Activated effector memory CD4-positive, alpha-beta T cell treated with anti-CD3 and anti-CD28 coated beads, Interleukin-2, amount 50 U/mL, for 16 hours (primary cell): ENCODE measurements around the gene NOTUM.

ENCODE experiments used
- DNase-seq: peaks from one replicate; pipeline ENCODE4 v3.0.0-alpha.2; 2020

Gene NOTUM

DNA sequence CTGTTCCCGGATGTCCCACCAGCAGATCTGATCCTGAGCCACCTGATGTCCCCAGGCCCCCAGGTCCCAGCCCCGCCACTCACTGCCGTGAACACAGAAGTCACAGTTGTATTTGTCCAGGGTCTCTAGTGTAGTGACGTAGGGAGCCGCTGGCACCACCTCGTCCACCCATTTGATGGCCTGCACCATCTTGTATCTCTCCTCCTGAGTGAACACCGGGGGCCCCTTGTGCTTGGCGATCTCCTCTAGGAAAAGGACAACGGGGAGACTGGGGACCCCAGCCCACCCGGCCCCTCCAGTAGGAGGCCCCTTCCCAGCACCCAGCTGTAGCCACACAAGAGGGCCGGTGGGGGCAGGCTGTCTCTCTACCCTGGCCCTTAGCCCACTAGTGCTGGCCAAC, 52.2 kb downstream of the NOTUM start:
- DNase-seq = no peak

DNA sequence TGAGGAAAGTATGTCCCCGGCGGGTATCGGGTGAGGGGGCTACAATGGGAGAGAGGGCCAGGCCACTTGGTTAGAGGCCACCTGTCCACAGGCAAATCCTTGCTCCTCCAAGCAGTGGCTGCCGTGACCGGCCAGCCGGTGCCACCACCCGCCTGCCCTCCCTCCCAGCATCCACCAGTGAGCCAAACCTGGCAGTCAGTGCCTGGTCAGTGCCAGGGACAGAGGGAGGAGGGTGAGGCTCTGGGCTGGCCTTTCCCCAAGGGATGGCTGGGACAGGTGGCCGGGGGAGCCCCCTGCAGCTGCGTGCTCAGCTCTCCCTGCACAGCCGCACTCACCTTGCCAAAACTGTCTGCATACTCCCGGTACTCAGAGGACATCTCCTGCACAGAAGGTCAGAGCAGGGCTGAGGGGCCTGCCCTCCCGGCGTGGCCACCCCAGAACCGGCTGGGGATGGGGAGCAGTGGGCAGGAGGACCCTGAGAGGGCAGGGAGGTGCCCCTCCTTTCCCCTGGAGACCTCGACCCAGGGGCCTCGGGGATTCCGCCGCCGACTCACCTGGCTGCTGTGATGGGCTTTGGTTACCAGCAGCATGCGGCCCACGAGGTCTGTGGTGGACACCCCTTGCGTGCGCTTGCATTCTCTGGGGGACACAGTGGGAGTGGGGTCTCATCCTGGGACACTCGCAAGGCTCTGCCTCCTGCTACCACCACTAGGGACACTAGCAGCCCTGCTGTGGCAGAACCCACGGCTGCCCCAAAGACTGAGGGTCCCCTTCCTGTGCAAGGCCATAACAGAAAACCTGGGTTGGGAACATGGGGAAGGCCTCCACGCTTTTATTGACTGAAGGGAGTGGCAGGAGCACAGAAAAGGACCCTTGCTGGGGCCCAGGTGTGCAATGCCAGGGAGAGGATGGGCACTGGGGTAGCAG, 53.5 kb downstream of the NOTUM start:
- no peak for DNase-seq

DNA sequence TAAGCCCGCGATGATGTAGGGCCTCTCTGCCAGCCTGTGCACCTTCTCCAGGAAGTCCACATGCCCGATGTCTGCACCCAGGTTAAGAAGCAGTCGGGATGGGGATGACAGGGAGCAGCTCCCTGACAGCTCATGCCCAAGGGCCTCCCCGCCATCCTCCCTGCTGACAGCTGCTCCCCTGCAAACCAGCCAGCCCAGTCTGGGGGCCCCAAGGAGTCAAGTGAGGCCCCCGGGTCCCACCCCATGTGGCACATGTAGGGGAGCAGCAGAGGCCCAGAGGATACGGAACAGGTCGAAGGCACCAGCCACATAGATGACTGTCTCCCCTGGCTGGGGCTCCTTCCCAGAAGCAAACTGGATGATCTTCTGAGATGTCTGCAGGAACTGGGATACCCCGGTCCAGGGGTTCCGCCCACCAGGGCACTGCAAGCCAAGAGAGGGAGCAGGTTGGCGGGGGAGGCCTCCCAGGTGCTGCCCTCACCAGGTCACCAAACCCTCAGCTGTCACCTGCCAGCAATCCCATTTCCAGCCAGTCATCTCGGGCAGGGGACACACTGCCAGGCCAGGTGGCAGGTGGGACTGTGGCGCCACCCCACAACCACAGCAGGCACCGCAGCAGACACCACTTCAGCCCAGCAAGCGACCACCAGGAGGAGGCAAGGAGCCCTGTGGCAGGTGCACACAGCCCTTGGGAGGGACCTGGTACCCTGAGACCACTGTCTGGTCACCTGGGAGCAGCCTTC, 54.3 kb downstream of the NOTUM start:
- no peak for DNase-seq

DNA sequence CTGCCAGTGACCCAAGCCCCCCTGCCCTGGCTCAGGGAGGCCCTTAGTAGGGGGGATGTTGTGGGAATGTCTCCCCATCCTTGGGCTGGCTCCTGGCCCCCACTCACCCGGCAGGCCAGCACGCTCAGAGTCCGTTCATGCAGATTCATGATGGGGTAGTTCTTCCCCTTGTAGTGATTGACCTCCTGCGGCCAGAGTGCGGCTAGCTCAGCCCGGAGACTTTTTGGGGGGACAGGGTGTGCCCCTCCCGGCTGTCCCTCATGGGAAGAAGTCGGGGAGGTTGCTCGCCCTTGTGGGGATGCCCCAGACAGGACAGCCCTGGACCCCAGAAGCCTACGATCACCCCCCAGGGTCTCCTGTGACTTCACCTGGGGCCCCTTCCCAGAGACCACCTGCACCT, 55.0 kb downstream of the NOTUM start:
- no peak for DNase-seq

DNA sequence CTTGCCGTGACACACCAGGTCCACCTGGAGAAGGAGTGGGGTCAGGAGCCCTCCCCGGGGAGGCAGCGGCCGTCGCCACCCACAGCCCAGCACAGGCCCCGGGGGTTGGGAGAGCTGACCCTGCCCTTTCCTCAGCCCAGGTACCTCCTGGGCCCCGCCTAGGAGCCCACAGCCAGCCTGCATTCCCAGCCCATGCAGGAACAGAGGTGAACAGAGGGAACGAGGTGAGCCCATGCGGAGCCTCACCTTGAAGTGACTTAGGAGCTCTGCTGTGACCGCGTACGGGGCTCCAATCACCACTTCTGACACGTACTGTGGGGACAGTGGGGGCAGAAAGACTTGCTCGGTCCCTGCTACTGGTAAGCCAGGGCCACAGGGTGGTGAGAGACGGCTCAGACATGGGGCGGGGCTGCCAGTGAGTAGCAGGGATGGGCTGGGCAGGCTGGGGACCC, 55.5 kb downstream of the NOTUM start:
- DNase-seq = no peak

DNA sequence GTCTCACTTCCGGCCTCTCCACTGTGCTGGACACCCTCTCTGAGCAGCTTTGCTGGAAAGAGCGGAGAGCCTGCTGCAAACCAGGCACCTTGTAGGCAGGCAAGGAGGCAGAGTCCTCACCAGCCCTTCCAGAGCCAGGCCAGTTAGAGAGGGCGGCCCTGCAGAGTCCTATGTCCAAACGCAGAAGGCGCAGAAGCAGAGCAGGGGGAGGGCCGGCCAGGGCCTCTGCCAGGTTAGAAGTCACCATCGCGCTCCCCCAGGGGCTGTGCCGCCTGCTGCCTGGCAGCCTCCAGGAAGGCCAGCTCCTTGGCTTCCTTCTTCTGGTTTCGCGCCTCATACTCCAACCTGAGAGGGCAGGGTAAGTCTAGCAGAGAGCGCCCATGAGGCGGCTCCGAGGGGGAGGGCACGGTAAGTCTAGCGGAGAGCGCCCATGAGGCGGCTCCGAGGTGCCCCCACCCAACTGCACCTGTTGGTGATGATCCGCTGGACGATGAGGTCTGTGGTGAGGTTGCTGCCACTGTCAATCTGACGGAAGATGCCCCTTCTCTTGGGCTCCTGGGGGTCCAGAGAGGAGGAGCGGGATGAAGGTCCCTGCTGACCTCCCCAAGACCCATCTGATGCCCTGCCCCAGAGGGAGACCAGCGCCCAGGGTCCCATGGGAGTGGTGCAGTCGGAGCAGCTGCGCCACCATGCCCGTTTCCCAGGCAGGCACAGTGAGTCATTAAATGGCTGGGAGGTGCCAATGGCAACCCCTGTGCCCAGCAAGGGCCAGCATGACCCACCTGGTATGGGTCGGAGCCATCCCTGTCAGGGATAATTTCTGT, 56.2 kb downstream of the NOTUM start:
- DNase-seq = no peak

DNA sequence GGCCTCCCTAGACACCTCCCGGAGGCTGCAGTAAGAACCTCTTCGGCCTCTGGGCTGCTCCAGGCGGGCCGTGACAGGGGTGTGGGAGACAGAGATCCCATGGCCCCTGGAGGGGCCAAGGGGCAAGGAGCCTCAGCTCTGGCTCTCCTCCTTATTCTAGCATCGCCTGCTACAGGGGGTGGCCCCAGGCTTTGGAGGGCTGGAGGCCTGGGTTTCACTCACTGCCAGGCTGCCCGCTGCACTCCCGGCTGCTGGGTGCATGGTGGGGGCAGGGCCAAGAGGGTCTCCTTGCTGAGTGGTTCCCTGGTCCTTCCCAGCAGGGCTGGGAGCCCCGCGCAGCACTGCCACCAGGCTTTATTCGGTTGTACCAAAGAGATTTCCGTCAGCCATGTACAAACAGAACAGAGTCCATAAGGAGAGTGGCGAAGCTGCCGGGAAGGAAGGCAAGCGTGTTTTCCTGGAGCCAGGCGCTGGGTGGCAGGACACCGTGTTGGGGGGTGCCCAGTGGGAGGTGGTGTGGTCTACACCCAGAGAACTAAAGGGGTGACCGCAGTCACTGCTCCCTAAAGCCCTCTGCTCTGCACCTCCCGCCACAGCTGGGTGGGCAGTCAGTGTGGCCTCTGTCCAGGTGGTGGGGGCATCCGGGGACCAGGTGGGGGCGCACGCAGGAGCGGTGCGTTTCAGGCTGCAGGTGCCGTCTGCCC, 56.9 kb downstream of the NOTUM start:
- no peak for DNase-seq

DNA sequence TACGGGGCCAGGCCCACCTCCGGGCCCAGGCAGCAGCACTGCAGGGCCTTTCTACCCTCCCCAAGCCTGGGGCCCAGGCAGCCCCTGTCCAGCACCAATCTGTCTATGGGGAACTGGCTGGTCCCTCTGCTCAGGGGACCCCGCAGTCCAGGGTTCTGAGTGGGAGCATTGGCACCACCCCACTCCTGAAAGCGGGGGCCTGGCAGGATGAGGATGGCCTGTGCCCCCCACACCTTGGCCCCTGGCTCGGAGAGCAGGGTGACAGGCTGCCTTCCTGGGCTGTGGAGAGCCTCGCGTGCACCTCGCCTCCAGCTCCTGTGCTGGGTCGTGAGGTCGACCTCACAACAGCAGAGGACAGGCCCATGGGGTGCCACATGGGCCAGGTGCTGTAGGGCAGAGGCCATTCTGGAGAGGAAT, 57.6 kb downstream of the NOTUM start:
- no peak for DNase-seq

DNA sequence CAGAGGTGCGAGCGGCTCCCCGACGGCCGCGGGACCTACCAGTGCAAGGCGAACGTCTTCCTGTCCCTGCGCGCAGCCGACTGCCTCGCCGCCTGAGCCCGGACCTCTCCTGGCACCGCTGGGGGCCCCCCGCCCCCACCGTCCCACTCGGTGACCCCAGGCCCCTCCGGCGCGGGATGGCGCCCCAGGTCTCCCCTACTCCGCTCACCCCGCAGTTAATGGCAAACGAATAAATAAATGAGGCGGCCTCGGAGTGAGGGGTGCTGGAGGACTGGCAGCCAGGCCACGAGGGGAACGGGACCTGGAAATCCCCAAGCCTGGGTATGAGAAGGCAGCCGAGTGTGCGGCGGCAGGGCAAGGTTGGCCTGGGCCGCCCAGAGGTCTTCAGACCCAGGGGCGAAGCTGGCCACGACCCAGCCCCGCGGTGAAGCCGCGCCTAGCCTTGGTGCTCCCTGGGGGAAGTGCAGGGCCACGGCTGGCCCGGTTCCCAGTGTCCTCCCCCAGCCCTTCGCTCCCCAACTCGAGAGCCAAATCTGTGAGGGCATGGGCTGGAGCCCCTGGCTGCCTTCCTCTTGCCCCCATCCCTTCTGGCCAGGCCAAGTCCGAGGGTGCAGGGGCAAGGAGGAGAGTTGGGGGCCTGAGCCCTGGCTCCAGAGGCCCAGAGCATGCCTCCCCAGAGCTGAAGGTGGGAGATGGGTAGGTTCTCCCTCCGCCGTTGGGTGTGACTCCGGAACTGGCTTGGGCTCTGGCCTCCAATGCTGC, 58.2 kb downstream of the NOTUM start:
- no peak for DNase-seq
